ENCODE data around the gene POMP. TPM values are rescaled to one million over a fixed set of nuclear protein-coding genes. Genes with fewer than 3 reads are reported as not detected.

Gene POMP
- total and polyA plus RNA-seq, 4 donors: 32.2 to 132 (median 41.1) TPM

DNA sequence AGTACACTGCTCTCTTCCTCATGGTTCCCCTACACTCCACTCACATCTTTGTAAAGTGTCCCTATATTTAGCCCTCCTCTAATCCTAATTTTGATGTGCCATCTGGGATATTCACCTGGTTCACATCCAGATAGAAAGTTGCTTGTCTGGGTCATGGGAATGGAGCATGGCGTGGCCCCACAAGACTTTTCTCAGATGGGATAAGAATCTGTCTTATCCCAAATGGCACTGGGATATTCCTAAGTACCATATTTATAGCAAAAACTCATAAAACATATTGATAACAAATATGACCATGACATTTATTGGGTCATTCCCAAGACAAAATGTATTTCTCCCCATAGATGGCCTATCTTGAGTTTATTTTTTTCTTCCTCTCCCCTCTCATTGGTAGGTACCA lies 49.5 kb upstream of the POMP start:
- DNase-seq (ENCODE audit: low spot score): no peak
- WGBS: 96% methylated on average over 1 of the region's 1 CpG

More for the DNA sequence above, 49.5 kb upstream of the POMP start:
- Histone ChIP-seq H3K36me3 (ENCODE audit: control insufficient read depth in 4 of 4, insufficient read depth in 3 of 4, low read depth in 1 of 4, low read length in 3 of 4) (no peaks in the 10 kb centered on the region), H3K9ac (ENCODE audit: low read depth in 1 of 2, low read length in 2 of 2) (no peak overlapping the region), H3K27me3 (ENCODE audit: control insufficient read depth in 4 of 4, insufficient read depth in 4 of 4, low read length in 3 of 4) (peaks cover 0 to 3% (median 0%) of the 10 kb centered on the region in 4 donors), H3K4me3 (ENCODE audit: low read depth in 1 of 3, low read length in 3 of 3) (no peak overlapping the region), H3K4me1 (ENCODE audit: control insufficient read depth in 4 of 4, insufficient read depth in 4 of 4, low read length in 3 of 4) (no peaks in the 10 kb centered on the region), H3K9me3 (ENCODE audit: control insufficient read depth in 4 of 4, low read length in 3 of 4) (no peaks in the 10 kb centered on the region), H3K27ac (ENCODE audit: low read depth in 1 of 2, low read length in 2 of 2) (no peak overlapping the region)
- TF ChIP-seq YY1 (IDR thresholded peaks at IDR 0.05) (no peak), ZBTB33 (IDR thresholded peaks at IDR 0.05) (no peak), RXRA (IDR thresholded peaks at IDR 0.05) (no peak), GABPA (IDR thresholded peaks at IDR 0.05 in 1 of 2, conservative IDR thresholded peaks at IDR 0.05 in 1 of 2) (no peak), FOXA1 (IDR thresholded peaks at IDR 0.05) (no peak), NR2F2 (IDR thresholded peaks at IDR 0.05) (no peak), EGR1 (IDR thresholded peaks at IDR 0.05; ENCODE audit: low read depth in 2 of 2) (no peak), CTCF (IDR thresholded peaks at IDR 0.05; ENCODE audit: low read depth, low read length, missing input control) (no peak), HNF4G (IDR thresholded peaks at IDR 0.05) (no peak), TAF1 (conservative IDR thresholded peaks at IDR 0.05) (no peak), JUND (IDR thresholded peaks at IDR 0.05) (no peak), REST (IDR thresholded peaks at IDR 0.05) (no peak), SP1 (IDR thresholded peaks at IDR 0.05) (no peak), FOXA2 (IDR thresholded peaks at IDR 0.05) (no peak), HNF4A (conservative IDR thresholded peaks at IDR 0.05) (no peak), RAD21 (IDR thresholded peaks at IDR 0.05) (no peak)
- TF ChIP-seq, protein P1, sequence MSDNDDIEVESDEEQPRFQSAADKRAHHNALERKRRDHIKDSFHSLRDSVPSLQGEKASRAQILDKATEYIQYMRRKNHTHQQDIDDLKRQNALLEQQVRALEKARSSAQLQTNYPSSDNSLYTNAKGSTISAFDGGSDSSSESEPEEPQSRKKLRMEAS (IDR thresholded peaks at IDR 0.05): no peak
- TF ChIP-seq, protein P2, sequence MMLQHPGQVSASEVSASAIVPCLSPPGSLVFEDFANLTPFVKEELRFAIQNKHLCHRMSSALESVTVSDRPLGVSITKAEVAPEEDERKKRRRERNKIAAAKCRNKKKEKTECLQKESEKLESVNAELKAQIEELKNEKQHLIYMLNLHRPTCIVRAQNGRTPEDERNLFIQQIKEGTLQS (IDR thresholded peaks at IDR 0.05): no peak
